ENCODE results near the gene CCDC150. TPM values are rescaled to one million over a fixed set of nuclear protein-coding genes. Genes with fewer than 3 reads are reported as not detected.

Gene CCDC150
- 8.7 TPM for polyA plus RNA-seq (2012; ENCODE audit: low read depth, missing spikeins)

- DNase-seq (ENCODE audit: insufficient read length, low spot score): peak; percentile 92
- peak; percentile 96 for FAIRE-seq
- TF ChIP-seq POU2F2 (IDR thresholded peaks at IDR 0.05; ENCODE audit: low read depth, low read length) (no peak), SPI1 (IDR thresholded peaks at IDR 0.05; ENCODE audit: low read depth, low read length) (no peak), POLR2AphosphoS5 (IDR thresholded peaks at IDR 0.05; ENCODE audit: low read depth, low read length) (no peak), PAX5 (IDR thresholded peaks at IDR 0.05; ENCODE audit: insufficient read depth, low read length, severe bottlenecking) (peak; percentile 69), POLR2A (IDR thresholded peaks at IDR 0.05; ENCODE audit: low read depth, low read length) (peak; percentile 58), TAF1 (IDR thresholded peaks at IDR 0.05; ENCODE audit: low read depth, low read length) (no peak)
Observed at GRCh38 chr2:196639180-196640030, at the start of gene CCDC150. Gene CCDC150 (plus strand): TSS chr2:196639715. CDS start chr2:196639767, 52 bp downstream.

DNA sequence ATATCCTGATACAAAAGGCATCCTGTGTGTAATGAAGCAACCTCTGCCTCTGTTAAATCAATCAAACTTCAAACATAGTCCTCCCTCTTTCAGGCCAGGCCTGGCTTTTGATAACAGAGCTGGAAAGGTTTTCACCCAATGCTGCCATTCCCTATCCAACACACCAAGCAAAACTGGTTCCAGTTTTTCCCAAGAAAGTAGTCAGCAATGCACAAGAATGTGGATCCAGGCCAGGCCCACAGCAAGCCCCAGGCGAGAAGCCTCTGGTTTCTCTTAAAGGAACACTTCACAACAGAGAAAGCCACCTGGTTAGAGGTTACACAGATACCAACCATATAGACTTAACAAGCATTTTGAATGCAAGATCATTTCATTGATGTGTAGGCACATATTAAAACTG lies 49.2 kb upstream of the CCDC150 start:
- DNase-seq (ENCODE audit: insufficient read length, low spot score) (no peak), FAIRE-seq (no peak)
- TF ChIP-seq POLR2AphosphoS5 (IDR thresholded peaks at IDR 0.05; ENCODE audit: low read depth, low read length) (no peak), SPI1 (IDR thresholded peaks at IDR 0.05; ENCODE audit: low read depth, low read length) (no peak), POU2F2 (IDR thresholded peaks at IDR 0.05; ENCODE audit: low read depth, low read length) (no peak), POLR2A (IDR thresholded peaks at IDR 0.05; ENCODE audit: low read depth, low read length) (no peak), PAX5 (IDR thresholded peaks at IDR 0.05; ENCODE audit: insufficient read depth, low read length, severe bottlenecking) (no peak)

DNA sequence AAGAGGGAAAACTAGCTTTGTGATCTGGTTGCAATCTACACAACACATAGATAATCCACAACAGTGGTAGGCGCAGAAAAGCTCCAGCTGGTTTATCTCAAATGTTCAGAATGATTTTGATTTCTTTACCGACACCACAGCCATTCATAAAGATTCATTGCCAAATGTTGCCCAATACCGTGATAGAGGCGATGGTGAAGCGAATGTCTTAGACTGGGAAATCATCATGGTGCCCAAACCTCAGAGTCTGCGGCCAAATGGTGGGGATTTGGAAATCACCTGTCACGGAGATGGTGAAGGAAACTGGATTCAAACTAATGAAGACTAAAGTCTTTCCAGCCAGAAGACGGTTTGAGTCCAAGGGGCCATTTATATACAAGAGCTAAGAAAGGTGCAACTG lies 48.5 kb upstream of the CCDC150 start:
- FAIRE-seq (no peak), DNase-seq (ENCODE audit: insufficient read length, low spot score) (no peak)
- TF ChIP-seq PAX5 (IDR thresholded peaks at IDR 0.05; ENCODE audit: insufficient read depth, low read length, severe bottlenecking) (no peak), POLR2AphosphoS5 (IDR thresholded peaks at IDR 0.05; ENCODE audit: low read depth, low read length) (no peak), SPI1 (IDR thresholded peaks at IDR 0.05; ENCODE audit: low read depth, low read length) (no peak), TAF1 (IDR thresholded peaks at IDR 0.05; ENCODE audit: low read depth, low read length) (no peak), POLR2A (IDR thresholded peaks at IDR 0.05; ENCODE audit: low read depth, low read length) (no peak), POU2F2 (IDR thresholded peaks at IDR 0.05; ENCODE audit: low read depth, low read length) (no peak)

DNA sequence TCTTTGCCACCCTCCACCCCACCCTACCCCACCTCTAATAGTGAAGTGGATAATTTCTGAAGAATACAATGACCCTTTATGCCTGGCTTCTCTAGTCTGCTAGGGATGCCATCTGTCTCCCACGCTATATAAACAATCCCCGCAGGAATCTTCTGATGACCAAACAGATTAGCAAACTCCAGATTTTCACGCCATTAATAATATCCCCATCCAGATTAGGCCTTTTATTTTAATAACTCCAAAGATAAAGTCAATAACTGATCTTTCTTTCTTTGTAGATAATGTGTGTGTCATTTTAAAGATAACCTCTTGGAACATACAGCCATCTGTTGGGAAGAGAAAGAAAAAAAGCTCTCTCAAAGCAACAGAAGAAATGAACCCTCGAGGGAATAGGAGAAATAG lies 47.9 kb upstream of the CCDC150 start:
- no peak for DNase-seq (ENCODE audit: insufficient read length, low spot score)
- FAIRE-seq: no peak
- TF ChIP-seq POLR2A (IDR thresholded peaks at IDR 0.05; ENCODE audit: low read depth, low read length): no peak
- TF ChIP-seq POLR2AphosphoS5 (IDR thresholded peaks at IDR 0.05; ENCODE audit: low read depth, low read length): no peak
- no peak for TF ChIP-seq POU2F2 (IDR thresholded peaks at IDR 0.05; ENCODE audit: low read depth, low read length)
- no peak for TF ChIP-seq TAF1 (IDR thresholded peaks at IDR 0.05; ENCODE audit: low read depth, low read length)
- no peak for TF ChIP-seq PAX5 (IDR thresholded peaks at IDR 0.05; ENCODE audit: insufficient read depth, low read length, severe bottlenecking)
- no peak for TF ChIP-seq SPI1 (IDR thresholded peaks at IDR 0.05; ENCODE audit: low read depth, low read length)

DNA sequence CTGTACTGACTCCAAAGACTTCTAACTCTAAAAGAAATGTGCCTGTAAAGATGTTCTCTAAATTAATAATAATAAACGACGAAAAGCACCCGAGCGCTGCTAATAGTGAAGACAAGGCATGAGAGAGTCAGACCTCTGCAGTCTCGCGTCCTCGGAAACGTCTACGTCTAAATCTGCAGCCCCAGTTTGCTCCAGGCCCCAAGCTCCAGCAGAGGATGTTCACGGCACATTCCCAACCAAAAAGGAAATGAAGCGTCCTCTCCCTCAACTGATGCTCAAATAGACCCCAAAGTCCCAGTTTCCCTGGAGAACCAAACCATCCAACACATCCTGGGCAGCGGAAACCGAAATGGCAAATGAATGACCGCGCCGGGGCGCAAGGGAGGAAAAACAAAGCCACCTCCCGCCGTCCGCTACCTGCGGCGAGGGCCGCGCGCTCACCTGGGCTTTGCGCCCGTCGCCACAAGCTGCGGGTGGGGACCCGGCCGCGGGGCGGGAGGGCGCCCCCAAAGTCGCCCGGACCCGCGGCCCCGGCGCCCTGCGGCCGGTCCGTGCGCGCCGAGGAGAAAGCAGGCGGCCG lies 47.1 kb upstream of the CCDC150 start:
- FAIRE-seq (no peak), DNase-seq (ENCODE audit: insufficient read length, low spot score) (peak; percentile 10)
- TF ChIP-seq SPI1 (IDR thresholded peaks at IDR 0.05; ENCODE audit: low read depth, low read length): no peak
- no peak for TF ChIP-seq TAF1 (IDR thresholded peaks at IDR 0.05; ENCODE audit: low read depth, low read length)
- TF ChIP-seq POU2F2 (IDR thresholded peaks at IDR 0.05; ENCODE audit: low read depth, low read length): no peak
- no peak for TF ChIP-seq PAX5 (IDR thresholded peaks at IDR 0.05; ENCODE audit: insufficient read depth, low read length, severe bottlenecking)
- TF ChIP-seq POLR2AphosphoS5 (IDR thresholded peaks at IDR 0.05; ENCODE audit: low read depth, low read length): no peak
- no peak for TF ChIP-seq POLR2A (IDR thresholded peaks at IDR 0.05; ENCODE audit: low read depth, low read length)

DNA sequence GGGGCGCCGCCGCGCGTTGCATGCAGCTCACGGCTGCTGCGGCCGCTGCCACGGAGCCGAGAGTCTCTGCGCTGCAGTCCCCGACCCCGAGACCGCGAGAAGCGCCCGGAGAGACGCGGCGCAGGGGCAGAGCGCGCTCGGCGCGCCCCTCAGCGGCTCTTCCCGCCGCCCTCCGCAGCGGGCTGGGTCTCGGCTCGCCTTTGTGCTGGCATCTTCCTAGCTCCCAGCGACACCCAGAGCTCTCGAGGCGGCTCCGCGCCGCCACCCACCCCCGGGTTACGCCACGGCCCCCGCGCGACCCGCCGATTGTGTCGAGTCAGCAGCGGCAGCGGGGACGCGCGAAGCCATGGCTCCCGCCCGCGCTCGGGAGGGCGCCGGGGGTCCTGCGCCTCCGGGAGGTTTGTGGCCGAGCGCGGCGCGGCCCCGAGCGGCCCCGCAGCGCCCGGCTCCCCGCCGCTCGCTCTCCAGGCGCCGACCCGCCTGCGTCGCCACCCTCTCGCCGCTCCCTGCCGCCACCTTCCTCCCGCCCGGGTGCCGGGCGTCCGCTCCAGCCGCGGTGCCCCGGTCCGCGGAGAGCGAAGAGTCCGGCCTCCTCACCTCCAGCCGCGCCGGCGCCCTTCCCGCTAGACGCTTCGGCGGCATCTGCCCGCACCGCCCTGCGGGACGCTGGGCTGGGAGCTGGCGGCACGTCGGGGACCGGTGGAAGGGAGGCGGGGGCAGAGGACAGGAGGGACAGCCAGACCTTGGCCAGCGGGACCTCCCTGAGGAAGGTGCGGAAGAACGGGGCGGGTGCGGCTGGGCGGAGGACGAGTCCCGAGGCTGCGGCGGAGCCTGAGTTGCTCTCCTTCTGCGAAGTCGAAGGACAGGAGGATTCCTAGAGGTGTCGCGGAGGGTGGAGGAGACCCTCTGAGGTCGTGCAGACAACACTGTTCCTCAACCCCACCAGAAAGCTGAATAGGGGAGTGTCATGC lies 46.3 kb upstream of the CCDC150 start, which contains the start of gene HECW2:
HECW2 (minus strand) TSS at position 644 of the 971 bp plus-strand sequence.
- peak; percentile 59 for DNase-seq (ENCODE audit: insufficient read length, low spot score)
- FAIRE-seq: peak; percentile 83

DNA sequence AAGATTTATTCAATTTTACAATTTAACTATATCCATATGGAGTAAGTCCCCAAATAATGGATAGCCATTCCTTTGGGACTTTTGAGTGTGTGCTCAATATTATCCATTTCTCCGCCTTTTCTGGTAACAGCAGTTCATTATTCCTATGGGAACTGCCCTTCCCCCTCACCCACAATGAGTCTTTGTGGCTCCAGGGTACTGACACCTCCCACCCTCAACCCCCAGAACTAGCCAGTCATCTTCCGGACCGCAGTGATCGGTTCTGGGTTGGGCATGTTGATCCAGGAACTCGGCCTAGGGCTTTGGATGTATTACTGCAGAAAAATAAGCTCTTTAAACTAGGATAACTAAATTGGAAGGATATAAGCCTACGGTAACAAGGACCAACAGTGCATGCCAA lies 45.4 kb upstream of the CCDC150 start:
- no peak for FAIRE-seq
- no peak for TF ChIP-seq POLR2A (IDR thresholded peaks at IDR 0.05; ENCODE audit: low read depth, low read length)
- TF ChIP-seq POLR2AphosphoS5 (IDR thresholded peaks at IDR 0.05; ENCODE audit: low read depth, low read length): no peak
- no peak for TF ChIP-seq TAF1 (IDR thresholded peaks at IDR 0.05; ENCODE audit: low read depth, low read length)
- no peak for TF ChIP-seq POU2F2 (IDR thresholded peaks at IDR 0.05; ENCODE audit: low read depth, low read length)
- TF ChIP-seq PAX5 (IDR thresholded peaks at IDR 0.05; ENCODE audit: insufficient read depth, low read length, severe bottlenecking): no peak
- TF ChIP-seq SPI1 (IDR thresholded peaks at IDR 0.05; ENCODE audit: low read depth, low read length): no peak
- no peak for DNase-seq (ENCODE audit: insufficient read length, low spot score)

More for the DNA sequence above, 46.3 kb upstream of the CCDC150 start, which contains the start of gene HECW2:
- TF ChIP-seq POLR2AphosphoS5 (IDR thresholded peaks at IDR 0.05; ENCODE audit: low read depth, low read length) (no peak), PAX5 (IDR thresholded peaks at IDR 0.05; ENCODE audit: insufficient read depth, low read length, severe bottlenecking) (no peak), POLR2A (IDR thresholded peaks at IDR 0.05; ENCODE audit: low read depth, low read length) (no peak), TAF1 (IDR thresholded peaks at IDR 0.05; ENCODE audit: low read depth, low read length) (no peak), SPI1 (IDR thresholded peaks at IDR 0.05; ENCODE audit: low read depth, low read length) (no peak), POU2F2 (IDR thresholded peaks at IDR 0.05; ENCODE audit: low read depth, low read length) (no peak)

GRCh38 chr2:196597531-196597930 lies 42.0 kb upstream of the CCDC150 start:
- TF ChIP-seq SPI1 (IDR thresholded peaks at IDR 0.05; ENCODE audit: low read depth, low read length) (no peak), POLR2AphosphoS5 (IDR thresholded peaks at IDR 0.05; ENCODE audit: low read depth, low read length) (no peak), POU2F2 (IDR thresholded peaks at IDR 0.05; ENCODE audit: low read depth, low read length) (no peak), TAF1 (IDR thresholded peaks at IDR 0.05; ENCODE audit: low read depth, low read length) (no peak), PAX5 (IDR thresholded peaks at IDR 0.05; ENCODE audit: insufficient read depth, low read length, severe bottlenecking) (no peak), POLR2A (IDR thresholded peaks at IDR 0.05; ENCODE audit: low read depth, low read length) (no peak)
- no peak for DNase-seq (ENCODE audit: insufficient read length, low spot score)
- no peak for FAIRE-seq
